GM23338 (cell line): ENCODE measurements around the gene CPLX3. TPM values are rescaled to one million over a fixed set of nuclear protein-coding genes. Genes with fewer than 3 reads are reported as not detected.

Source experiments
- ATAC-seq: fragments of 200-7000 bp; cut with Tn5 transposase; 3 replicates; pipeline ENCODE4 v1.9.1; 2020
- DNase-seq: peaks from one replicate; pipeline ENCODE4 v3.0.0-alpha.2; 2015; ENCODE audit warnings: low spot score
- H2AFZ ChIP-seq: fragments of 200-600 bp; sonication (generic); 2 replicates; pipeline ENCODE4 v1.8.0; 2016; ENCODE audit warnings: antibody characterized with exemption, mild to moderate bottlenecking, moderate library complexity
- H3F3A ChIP-seq: fragments of 200-600 bp; sonication (generic); replicated peaks from 2 replicates; pipeline ENCODE4 v1.8.0; 2017; ENCODE audit warnings: antibody characterized with exemption, mixed run types, low read depth
- H3K27ac ChIP-seq: fragments of 200-600 bp; sonication (generic); 2 replicates; pipeline ENCODE4 v1.6.1; 2016; ENCODE audit warnings: low read depth
- H3K27me3 ChIP-seq: fragments of 200-600 bp; sonication (generic); 2 replicates; pipeline ENCODE4 v1.8.0; 2016; ENCODE audit warnings: mild to moderate bottlenecking, mixed run types, moderate library complexity; ENCODE audit not compliant: insufficient read depth
- H3K36me3 ChIP-seq: fragments of 200-600 bp; sonication (generic); 2 replicates; pipeline ENCODE4 v1.8.0; 2016; ENCODE audit warnings: mild to moderate bottlenecking; ENCODE audit not compliant: insufficient read depth
- H3K4me1 ChIP-seq: fragments of 200-600 bp; sonication (generic); 2 replicates; pipeline ENCODE4 v1.8.0; 2016; ENCODE audit warnings: mild to moderate bottlenecking, moderate library complexity; ENCODE audit not compliant: insufficient read depth
- H3K4me2 ChIP-seq: fragments of 200-600 bp; sonication (generic); 2 replicates; pipeline ENCODE4 v1.7.1; 2017; ENCODE audit warnings: mixed run types
- H3K4me3 ChIP-seq: fragments of 200-600 bp; sonication (generic); 2 replicates; pipeline ENCODE4 v1.6.1; 2016; ENCODE audit warnings: mixed run types
- H3K79me2 ChIP-seq: fragments of 200-600 bp; sonication (generic); replicated peaks from 2 replicates; pipeline ENCODE4 v1.8.0; 2017; ENCODE audit warnings: mild to moderate bottlenecking; ENCODE audit not compliant: insufficient read depth
- H3K9me2 ChIP-seq: fragments of 200-600 bp; sonication (generic); 2 replicates; pipeline ENCODE4 v1.8.0; 2017; ENCODE audit not compliant: insufficient read depth
- H4K20me1 ChIP-seq: fragments of 200-600 bp; sonication (generic); replicated peaks from 2 replicates; pipeline ENCODE4 v1.8.0; 2017; ENCODE audit warnings: mild to moderate bottlenecking; ENCODE audit not compliant: insufficient read depth
- H3K27ac Mint-ChIP-seq: 2 replicates; pipeline ENCODE4 v1.8.0; 2020; ENCODE audit warnings: inconsistent platforms, mild to moderate bottlenecking, moderate library complexity, mixed read lengths
- H3K27me3 Mint-ChIP-seq: 3 replicates; pipeline ENCODE4 v1.8.0; 2022; ENCODE audit warnings: low read depth, mild to moderate bottlenecking, moderate library complexity, mixed read lengths, inconsistent platforms; ENCODE audit not compliant: insufficient read depth, poor library complexity
- H3K36me3 Mint-ChIP-seq: 3 replicates; pipeline ENCODE4 v1.8.0; 2021; ENCODE audit warnings: low read depth, mild to moderate bottlenecking, inconsistent platforms, moderate library complexity, mixed read lengths
- H3K4me1 Mint-ChIP-seq: 3 replicates; pipeline ENCODE4 v1.8.0; 2020; ENCODE audit warnings: mild to moderate bottlenecking, inconsistent platforms, mixed read lengths
- H3K4me3 Mint-ChIP-seq: 3 replicates; pipeline ENCODE4 v1.8.0; 2021; ENCODE audit warnings: moderate library complexity, mild to moderate bottlenecking, inconsistent platforms, mixed read lengths
- H3K9me3 Mint-ChIP-seq: 3 replicates; pipeline ENCODE4 v1.8.0; 2020; ENCODE audit warnings: moderate library complexity, mild to moderate bottlenecking, inconsistent platforms, mixed read lengths
- CREB1 ChIP-seq: fragments of 250-450 bp; sonication (Bioruptor Pico); IDR thresholded peaks from 2 replicates; pipeline ENCODE4 v1.5.0; 2020; ENCODE audit warnings: low read depth, mild to moderate bottlenecking, moderate library complexity
- EZH2phosphoT487 ChIP-seq: fragments of 200-600 bp; sonication (generic); IDR thresholded peaks from one replicate; pipeline ENCODE4 v1.8.1; 2018; ENCODE audit warnings: antibody characterized with exemption; ENCODE audit not compliant: unreplicated experiment
- JUNB ChIP-seq: IDR thresholded peaks from one replicate; pipeline ENCODE4 v1.6.1; 2016; ENCODE audit warnings: antibody characterized with exemption; ENCODE audit not compliant: unreplicated experiment
- ZNF114 ChIP-seq: fragments of 250-450 bp; sonication (Bioruptor Pico); IDR thresholded peaks from 2 replicates; pipeline ENCODE4 v1.5.0; 2020; ENCODE audit warnings: mild to moderate bottlenecking, moderate library complexity
- ZNF331 ChIP-seq: fragments of 250-450 bp; sonication (Bioruptor Pico); IDR thresholded peaks from 2 replicates; pipeline ENCODE4 v1.5.0; 2020; ENCODE audit warnings: low read depth, mild to moderate bottlenecking, moderate library complexity
- ZNF462 ChIP-seq: fragments of 250-450 bp; sonication (Bioruptor Pico); IDR thresholded peaks from 2 replicates; pipeline ENCODE4 v1.5.0; 2020; ENCODE audit warnings: mild to moderate bottlenecking, moderate library complexity
- long read RNA-seq: library from polyadenylated mRNA; unstranded; transcript quantifications from one replicate; pipeline ENCODE4 v2.0.0, GENCODE V29; 2020; ENCODE audit not compliant: unreplicated experiment
- polyA plus RNA-seq: library from polyadenylated mRNA; unstranded; fragments of >200 nt; fragmentation: Nextera tagmentation; extraction: Ambion mirVana; gene quantifications from 2 replicates; pipeline ENCODE4 v1.2.1, GENCODE V29; 2016
- total RNA-seq: library from RNA; depleted of rRNA; stranded (reverse); fragments of >200 nt; shearing (Covaris generic); gene quantifications from 2 replicates; pipeline ENCODE4 v1.2.3, GENCODE V29; 2014; rRNA removed
- TF ChIP-seq, protein P1 (sequence below): IDR thresholded peaks from one replicate; pipeline ENCODE4 v1.6.1; 2018; ENCODE audit warnings: antibody characterized with exemption; ENCODE audit not compliant: unreplicated experiment

Gene CPLX3, protein sequence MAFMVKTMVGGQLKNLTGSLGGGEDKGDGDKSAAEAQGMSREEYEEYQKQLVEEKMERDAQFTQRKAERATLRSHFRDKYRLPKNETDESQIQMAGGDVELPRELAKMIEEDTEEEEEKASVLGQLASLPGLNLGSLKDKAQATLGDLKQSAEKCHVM
- total RNA-seq: 0.62 and 0.66 TPM in 2 replicates
- 0.21 TPM in 1 of 2 replicates, not detected in the other for polyA plus RNA-seq
- long read RNA-seq, partial matches to known transcripts: 0 of 1 reads
- long read RNA-seq, other reads (novel, unspliced or antisense): 0 of 1 reads

DNA sequence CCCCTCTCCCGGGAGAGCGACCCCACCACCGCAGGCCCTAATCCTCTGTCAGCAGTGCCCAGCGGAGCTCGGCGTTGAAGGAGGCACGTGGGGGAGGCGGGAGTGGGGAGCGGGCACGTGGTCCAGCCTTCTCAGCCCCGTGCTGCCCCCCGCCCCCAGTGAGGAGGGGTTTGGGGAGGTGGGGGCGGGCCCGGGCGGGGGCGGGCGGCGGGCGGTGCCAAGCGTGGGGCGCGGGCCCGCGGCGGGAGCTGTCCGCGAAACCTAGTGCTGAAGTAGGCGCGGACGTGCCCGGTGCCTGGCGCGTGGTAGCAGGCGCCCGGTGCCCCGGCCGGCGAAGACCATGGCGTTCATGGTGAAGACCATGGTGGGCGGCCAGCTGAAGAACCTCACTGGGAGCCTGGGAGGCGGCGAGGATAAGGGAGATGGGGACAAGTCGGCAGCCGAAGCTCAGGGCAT is at the start of gene CPLX3:
Gene CPLX3 (plus strand): TSS at position 264 of the 456 bp plus-strand sequence. CDS start 77 bp downstream, at position 341.
- H3K27ac ChIP-seq: no peak within 1 kb of the TSS
- peak within 1 kb of the TSS; percentile 59 for H3K4me3 Mint-ChIP-seq
- peak; percentile 69 for DNase-seq

DNA sequence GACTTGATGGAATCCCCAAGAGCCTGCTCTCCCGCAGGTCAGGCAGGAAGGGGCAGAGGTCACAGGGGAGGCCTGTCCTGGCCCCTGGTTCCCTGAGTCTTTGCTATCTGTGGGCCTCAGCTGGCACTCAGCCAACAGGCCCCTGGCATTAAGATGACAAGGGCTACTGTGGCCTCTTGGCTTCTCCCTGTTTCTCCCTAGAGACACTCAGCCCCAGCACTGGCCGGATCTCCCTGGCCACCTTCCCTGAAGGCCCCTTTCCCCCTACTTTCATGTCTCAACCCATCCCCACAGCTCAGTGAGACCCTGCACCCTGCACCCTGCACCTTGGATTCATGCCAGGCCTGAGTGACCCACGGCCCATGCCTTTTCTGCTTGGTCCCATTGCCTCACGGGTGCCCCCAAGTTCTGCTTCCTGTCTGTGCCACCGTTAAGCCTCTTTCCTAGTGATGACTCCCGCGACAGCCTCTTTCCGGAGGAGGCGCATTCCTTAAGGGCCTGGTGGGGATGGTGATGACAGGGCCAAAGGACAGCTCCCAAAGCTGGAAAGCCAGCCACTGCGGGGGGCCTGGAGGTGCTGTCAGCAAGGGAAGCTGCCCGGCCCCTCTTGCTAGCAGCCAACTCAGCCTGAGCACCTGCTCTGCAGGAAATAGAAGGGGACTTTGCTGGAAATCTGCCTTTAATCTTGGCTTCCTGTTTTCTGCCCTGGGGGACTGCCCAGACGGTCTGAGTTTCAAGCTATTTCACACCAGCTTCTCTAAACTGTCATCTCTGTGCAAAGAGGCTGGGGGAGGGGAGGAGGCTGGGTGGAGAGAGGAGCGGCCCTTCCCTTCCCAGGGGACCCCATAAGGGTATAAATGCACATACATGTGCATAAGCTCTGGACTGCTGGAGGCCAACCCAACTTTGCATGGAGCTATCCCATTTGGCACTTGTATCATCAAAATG is 49.3 kb upstream of the CPLX3 start:
- Histone ChIP-seq H3K4me1 (peaks cover 14% of the 10 kb centered on the region; the same call in 1 of the 2 replicates), H4K20me1 (no peaks in the 10 kb centered on the region), H2AFZ (no peak overlapping the region), H3K36me3 (no peaks in the 10 kb centered on the region), H3K4me2 (no peak overlapping the region), H3K27ac (no peak overlapping the region), H3K4me3 (no peak overlapping the region), H3F3A (no peaks in the 10 kb centered on the region), H3K9me2 (no peaks in the 10 kb centered on the region), H3K27me3 (peaks cover 19% of the 10 kb centered on the region), H3K79me2 (no peaks in the 10 kb centered on the region)
- H3K36me3 Mint-ChIP-seq: no peaks in the 10 kb centered on the region
- H3K4me1 Mint-ChIP-seq: peaks cover 45% of the 10 kb centered on the region
- H3K4me3 Mint-ChIP-seq: no peak overlapping the region
- peaks cover 27% of the 10 kb centered on the region for H3K27me3 Mint-ChIP-seq
- ATAC-seq: peak; percentile 11; the same call in 2 of the 3 replicates
- peak; percentile 69 for DNase-seq
- no peak overlapping the region for H3K27ac Mint-ChIP-seq
- no peaks in the 10 kb centered on the region for H3K9me3 Mint-ChIP-seq
- TF ChIP-seq ZNF114 (CRISPR knock-in tag): no peak
- TF ChIP-seq EZH2phosphoT487: no peak
- no peak for TF ChIP-seq ZNF331 (CRISPR knock-in tag)
- TF ChIP-seq ZNF462: no peak
- no peak for TF ChIP-seq JUNB

More for the DNA sequence above, at the start of gene CPLX3:
- Histone ChIP-seq H3K4me2 (peak within 1 kb of the TSS; percentile 71), H3K9me2 (no peaks in the 10 kb centered on the region), H3K4me1 (peaks cover 7% of the 10 kb centered on the region; the same call in 1 of the 2 replicates), H3K4me3 (peak within 1 kb of the TSS; percentile 47), H3K36me3 (no peaks in the 10 kb centered on the region), H3F3A (peaks cover 5% of the 10 kb centered on the region; the same call in 1 of the 2 replicates), H4K20me1 (no peaks in the 10 kb centered on the region), H3K79me2 (no peaks in the 10 kb centered on the region), H2AFZ (peak within 1 kb of the TSS; percentile 59; the same call in 1 of the 2 replicates), H3K27me3 (peaks cover 35% of the 10 kb centered on the region)
- H3K27ac Mint-ChIP-seq: no peak within 1 kb of the TSS
- no peaks in the 10 kb centered on the region for H3K9me3 Mint-ChIP-seq
- H3K36me3 Mint-ChIP-seq: no peaks in the 10 kb centered on the region
- TF ChIP-seq, protein P1, sequence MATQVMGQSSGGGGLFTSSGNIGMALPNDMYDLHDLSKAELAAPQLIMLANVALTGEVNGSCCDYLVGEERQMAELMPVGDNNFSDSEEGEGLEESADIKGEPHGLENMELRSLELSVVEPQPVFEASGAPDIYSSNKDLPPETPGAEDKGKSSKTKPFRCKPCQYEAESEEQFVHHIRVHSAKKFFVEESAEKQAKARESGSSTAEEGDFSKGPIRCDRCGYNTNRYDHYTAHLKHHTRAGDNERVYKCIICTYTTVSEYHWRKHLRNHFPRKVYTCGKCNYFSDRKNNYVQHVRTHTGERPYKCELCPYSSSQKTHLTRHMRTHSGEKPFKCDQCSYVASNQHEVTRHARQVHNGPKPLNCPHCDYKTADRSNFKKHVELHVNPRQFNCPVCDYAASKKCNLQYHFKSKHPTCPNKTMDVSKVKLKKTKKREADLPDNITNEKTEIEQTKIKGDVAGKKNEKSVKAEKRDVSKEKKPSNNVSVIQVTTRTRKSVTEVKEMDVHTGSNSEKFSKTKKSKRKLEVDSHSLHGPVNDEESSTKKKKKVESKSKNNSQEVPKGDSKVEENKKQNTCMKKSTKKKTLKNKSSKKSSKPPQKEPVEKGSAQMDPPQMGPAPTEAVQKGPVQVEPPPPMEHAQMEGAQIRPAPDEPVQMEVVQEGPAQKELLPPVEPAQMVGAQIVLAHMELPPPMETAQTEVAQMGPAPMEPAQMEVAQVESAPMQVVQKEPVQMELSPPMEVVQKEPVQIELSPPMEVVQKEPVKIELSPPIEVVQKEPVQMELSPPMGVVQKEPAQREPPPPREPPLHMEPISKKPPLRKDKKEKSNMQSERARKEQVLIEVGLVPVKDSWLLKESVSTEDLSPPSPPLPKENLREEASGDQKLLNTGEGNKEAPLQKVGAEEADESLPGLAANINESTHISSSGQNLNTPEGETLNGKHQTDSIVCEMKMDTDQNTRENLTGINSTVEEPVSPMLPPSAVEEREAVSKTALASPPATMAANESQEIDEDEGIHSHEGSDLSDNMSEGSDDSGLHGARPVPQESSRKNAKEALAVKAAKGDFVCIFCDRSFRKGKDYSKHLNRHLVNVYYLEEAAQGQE: peak; percentile 80
- no peak for TF ChIP-seq CREB1 (CRISPR knock-in tag)
- H3K4me1 Mint-ChIP-seq: peaks cover 14% of the 10 kb centered on the region
- peak; percentile 67 for ATAC-seq
- H3K27me3 Mint-ChIP-seq: peaks cover 35% of the 10 kb centered on the region
